HuH-7 (cell line): ENCODE measurements around the gene L3MBTL2.
"Not testable (repeated sequence)": the region's sequence is repeated elsewhere in the genome, so short reads cannot be mapped to it uniquely, and the experiment has no call there.

ENCODE experiments used
- DNase-seq: peaks from one replicate; pipeline ENCODE4 v3.0.0; 2011; ENCODE audit warnings: low spot score

Gene L3MBTL2

DNA sequence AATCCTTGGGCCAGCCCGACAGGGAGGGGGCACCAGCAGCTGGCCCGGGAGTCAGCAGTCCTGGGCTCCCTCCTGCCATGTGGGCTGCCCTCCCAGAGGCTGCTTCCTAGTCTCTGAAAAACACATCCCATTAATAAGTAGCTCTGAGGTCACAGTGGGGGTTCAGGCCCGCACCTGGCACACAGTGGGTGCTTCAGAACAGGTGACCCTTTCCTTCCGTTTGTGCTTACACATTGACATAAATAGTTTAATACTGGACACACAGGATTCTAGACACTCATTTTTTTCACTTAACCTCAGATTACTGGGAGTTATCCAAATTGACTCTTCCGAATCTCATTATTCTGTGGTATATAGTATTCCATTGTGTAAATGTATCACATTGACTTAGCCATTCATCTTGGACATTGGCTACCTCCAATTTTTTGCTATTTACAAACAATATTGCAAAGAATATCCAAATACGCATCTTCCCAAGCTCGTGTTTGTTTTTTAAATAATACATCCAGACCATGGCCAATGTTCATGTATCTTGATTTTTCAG is 36.1 kb downstream of the L3MBTL2 start:
- DNase-seq, result no peak

DNA sequence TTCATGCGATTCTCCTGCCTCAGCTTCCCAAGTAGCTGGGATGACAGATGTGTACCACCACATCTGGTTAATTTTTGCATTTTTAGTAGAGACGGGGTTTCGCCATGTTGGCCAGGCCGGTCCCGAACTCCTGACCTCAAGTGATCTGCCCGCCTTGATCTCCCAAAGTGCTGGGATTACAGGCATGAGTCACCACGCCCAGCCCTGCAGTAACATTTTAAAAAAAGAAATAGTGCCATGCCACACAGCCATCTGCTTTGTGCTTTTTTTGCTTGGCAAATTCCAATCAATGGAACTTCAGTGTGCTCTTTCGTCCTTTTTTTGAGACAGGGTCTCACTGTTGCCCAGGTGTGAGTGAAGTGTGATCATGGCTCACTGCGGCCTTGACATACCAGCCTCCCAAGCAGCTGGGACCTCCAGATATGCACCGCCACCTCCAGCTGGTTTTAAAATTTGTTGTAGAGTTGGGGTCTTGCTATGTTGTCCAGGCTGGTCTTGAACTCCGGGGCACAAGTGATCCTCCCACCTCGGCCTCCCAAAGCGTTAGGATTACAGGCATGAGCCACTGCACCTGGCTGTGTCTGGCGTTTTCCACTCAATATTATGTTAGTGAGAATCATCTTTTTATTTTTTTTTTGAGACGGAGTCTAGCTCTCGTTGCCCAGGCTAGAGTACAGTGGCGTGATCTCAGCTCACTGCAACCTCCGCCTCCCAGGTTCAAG is 37.4 kb downstream of the L3MBTL2 start:
- DNase-seq, result no peak

DNA sequence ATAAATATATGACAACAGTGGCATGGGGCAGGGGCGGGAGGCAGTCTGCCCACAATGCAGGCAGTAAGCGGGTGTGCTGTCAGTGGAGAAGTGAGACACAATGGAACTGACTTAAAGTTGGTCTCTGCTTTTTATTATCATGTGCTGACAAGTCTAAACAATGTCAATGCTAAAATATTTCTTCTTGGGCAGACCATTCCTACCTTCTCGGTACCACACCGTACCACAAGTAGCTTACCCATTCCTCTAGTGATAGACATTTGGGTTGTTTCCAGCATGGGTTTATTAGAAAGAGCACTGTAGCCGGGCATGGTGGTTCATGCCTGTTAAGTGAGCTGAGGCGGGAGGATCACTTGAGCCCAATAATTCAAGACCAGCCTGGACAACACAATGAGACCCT is 38.2 kb downstream of the L3MBTL2 start:
- DNase-seq, result no peak

DNA sequence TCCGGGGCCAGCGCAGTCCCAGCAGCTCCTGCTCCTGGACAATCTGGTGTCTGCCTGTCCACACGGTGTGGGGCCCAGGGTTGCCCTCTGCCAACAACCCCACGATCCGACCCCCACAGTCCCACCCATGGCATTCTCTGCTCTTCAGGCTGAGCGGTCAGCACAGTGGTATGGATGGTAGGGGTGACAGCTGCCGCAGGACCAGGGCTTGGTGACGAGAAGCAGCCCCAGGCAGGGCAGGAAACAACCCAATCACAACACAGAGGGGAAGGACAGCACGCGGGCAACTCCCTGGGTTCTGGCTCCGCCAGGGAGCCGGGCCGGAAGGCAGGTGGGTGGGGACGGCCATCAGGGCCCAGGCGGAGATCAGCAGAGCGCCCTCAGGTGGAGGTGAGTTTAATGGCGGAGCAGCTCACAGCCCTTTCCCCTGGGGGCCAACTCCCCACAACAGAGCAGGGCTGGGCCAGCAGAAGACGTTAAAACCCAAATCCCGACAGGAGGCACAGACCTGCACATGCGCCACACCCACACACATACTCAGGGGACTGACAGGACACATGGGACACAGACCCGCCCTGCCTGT is 40.9 kb downstream of the L3MBTL2 start:
- peak; percentile 48 for DNase-seq

DNA sequence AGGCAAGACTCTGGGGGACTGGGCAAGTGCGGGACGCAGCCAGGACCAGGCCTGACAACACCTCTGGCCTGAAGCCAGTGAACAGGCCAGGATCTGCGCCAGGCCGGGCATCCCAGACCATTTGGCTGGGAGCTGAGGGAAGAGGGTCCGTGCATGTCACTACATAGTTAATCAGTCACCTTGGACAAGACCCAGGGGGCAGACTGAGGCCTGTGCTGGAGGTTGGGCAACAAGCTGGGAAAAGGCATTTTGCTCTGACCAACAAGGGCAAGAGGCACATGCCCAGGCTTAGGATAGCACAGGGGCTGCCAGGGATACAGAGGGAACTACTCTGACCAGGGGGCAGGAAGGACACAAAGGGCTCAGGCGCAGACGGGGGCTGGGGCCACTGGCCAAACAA is 42.6 kb downstream of the L3MBTL2 start:
- no peak for DNase-seq

DNA sequence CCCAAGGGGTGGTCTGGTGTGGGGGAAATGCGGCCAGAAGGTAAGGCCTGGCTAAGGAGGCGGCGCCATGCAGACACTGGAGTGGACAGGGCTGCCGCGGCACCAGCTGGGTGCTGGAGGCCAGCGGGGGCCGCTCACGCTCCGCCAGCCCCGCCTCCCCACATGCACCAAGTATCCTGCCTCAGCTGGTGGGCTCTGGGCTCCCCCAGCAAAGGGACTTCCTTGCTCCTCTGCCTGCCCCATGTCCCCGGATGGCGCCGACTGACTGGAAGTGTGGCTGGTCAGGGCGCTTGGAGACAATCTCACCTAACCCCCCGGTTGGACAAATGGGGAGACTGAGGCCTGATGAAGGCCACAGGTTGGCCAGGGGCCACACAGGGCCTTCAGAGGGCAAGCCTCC is 43.2 kb downstream of the L3MBTL2 start:
- no peak for DNase-seq

DNA sequence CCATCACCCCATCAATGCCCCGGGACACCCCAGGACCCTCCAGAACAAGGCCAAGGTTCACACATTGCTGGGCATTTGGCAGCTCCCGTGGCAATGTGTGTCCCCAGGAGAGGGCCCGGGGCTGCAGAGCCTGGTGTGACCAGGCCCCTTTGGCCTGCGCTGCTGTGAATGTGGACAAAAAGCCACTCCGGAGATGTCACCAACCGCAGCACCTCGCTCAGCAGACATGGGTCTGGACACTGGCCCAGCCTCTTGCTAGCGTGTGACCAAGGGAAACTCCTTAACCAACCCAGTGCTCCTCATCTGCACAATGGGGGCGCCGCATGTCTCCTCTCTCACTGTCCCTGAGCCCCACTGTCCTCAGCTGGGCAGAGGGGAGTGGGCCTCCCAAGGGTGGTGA is 43.6 kb downstream of the L3MBTL2 start:
- DNase-seq, result no peak

DNA sequence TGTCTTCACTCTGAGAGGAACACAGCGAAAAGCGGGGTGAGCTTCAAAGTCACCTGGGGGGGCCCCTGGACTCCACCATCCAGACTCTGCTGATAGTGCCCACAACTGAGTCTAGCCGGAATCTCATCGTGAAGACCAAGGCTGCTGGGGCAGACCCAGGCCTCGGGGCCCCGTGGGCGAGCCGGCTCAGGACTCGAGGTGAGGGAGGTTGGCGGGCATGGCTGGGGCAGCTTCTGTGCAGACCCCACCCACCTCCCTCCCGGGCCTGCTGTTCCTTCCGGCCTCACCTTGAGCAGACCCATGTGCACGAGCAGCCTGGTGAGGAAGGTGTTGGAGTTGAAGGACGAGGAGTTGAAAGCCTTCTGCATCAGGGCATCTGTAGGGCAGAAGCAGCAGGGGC is 44.3 kb downstream of the L3MBTL2 start:
- no peak for DNase-seq

DNA sequence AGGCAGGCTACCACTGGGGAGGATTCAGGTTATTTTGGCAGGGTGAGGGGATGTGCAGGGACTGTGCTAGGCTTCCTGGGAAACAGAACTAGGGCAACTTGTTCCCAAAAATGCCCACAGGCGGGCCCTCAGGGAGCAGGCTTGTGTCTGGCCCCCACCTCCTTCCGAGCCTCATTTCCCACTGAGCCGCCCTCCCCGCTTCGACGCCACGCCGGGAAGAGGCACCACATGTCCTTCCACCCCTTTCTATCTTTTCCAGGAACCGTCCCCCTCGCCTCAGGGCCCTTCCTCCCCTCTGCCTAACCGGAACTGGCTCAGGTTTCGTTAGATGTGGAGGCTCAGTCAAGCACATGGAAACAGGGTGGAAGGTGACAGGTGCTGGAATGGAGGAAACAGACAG is 45.0 kb downstream of the L3MBTL2 start:
- no peak for DNase-seq

DNA sequence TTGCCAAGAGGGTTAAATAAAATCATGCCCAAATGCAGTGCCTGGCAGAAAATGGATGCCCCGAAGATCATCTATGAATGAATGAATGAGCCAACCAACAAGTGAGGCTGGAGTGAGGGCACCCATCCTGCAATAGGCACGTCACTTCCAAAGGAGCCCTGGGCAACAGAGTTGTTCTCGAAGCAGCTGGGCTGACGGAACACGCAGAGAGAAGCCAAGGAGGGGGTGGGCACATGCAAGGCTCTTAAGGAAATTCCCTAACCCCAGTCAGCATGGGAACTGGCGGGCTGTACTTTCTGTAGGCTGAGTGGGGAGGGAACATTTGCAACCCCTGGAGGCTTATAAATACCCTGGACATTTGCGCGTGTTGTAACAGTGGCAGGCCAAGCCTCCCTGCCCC is 47.3 kb downstream of the L3MBTL2 start:
- no peak for DNase-seq

DNA sequence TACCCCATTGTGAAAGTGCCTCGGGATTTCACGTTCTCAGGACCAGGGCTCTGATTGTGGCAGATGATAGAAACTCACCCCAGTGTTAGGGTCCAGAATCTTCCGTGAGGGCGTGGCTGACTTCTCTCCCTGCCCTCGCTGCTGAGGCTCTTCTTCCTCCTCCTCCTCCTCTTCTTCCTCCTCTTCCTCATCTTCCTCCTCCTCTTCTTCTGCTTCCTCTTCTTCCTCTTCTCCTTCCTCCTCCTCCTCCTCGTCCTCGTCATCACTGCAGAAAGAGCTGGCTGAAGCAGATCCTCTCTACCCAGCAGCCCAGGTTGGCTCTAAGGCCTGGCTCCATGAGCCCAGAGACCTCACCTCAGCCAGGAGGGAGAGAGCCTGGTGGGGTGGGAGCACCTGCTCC is 49.1 kb downstream of the L3MBTL2 start:
- no peak for DNase-seq

DNA sequence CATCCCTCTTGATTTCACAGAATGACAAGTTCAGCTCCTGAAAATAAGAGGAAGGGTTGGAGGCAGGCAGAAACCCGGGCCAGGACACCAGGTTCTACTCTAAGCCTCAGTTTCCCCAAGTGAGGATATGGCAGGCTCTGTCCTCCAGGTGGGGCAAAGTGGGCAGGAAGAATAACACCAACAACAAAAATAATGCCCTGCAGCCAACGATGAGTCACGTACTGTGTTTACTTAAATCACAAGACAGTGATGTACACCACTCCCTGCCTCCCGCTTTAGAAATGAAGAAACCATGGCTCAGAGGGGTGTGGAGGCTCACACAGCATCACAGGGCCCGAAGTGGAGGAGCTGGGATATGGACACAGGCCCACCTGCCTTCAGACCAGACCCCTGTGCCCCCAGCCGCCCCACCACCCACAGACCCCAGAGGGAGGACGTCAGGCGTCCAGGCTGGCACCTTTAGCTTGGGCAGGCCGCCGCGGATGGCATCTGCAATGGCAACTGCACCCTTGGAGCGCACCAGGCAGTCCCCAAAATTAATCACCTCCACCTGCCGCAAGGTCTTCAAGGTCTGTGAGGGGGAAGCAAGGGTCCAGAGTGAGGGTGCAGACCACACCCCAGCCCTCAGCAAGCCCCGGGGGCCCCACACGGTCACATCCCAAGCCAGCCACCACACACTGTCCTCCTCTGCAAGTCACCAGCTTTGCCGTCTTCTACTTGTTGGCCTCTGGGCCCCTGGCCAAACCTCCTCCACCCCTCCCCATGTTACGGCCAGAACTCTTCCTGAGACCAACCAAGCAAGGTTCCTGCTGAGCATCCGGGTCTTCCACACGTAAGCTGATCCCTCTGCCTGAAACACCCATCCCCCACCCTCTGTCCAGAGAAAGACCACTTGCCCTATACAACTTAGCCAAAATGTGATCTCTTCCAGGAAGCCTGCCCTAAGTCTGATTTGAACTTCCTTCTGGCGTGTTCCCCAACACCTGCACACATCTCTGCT is 51.4 kb downstream of the L3MBTL2 start:
- no peak for DNase-seq

DNA sequence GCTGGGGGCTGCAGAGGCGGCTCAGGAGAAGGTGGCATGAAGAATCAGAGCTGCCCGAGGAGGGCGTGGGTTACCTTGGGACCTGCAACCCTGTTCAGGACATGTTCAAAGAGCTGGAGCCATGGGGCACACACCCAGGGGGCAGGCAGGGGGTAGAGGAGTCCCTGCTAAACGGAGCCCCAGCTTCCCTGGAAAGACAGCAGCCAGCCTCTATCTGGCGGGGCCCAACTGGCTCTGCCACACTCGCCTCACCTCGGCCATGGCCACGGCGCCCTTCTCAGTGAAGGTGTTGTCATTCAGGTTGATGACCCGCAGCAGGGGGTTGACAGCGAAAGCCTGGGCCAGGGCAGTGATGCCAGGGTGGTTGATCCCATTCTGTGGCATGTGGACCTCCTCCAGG is 52.6 kb downstream of the L3MBTL2 start:
- no peak for DNase-seq

DNA sequence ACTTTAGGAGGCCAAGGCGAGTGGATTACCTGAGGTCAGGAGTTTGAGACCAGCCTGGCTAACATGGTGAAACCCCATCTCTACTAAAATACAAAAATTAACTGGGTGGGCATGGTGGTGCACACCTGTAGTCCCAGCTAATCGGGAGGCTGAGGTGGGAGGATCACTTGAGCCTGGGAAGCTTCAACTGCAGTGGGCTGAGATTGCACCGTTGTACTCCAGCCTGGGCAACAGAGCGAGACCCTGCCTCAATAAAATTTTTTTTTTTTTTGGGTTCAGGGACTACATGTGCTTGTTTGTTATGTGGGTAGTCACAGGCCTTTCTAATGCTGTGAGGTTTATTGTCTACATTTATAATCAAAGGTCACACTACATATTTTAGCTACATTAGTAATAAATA is 54.6 kb downstream of the L3MBTL2 start:
- not testable (repeated sequence) for DNase-seq

DNA sequence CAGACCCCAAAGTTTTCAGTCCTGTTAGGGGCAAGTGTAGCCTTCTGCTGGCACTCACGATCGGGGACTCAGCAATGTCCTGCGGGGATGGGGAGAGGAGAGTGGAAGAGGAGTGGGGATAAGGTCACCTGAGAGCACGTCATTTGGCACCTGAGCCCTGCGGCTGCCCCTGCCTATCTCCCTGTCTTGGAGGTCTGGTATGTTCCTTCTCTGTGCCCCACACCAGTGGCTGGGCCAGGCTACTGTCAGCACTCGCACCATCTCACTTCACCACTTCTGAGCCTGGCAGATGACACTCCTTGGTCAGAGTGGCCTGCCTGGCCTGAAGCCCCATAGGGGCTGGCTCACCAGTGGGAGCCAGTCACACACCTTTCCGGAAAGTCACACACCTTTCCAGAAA is 55.8 kb downstream of the L3MBTL2 start:
- no peak for DNase-seq

DNA sequence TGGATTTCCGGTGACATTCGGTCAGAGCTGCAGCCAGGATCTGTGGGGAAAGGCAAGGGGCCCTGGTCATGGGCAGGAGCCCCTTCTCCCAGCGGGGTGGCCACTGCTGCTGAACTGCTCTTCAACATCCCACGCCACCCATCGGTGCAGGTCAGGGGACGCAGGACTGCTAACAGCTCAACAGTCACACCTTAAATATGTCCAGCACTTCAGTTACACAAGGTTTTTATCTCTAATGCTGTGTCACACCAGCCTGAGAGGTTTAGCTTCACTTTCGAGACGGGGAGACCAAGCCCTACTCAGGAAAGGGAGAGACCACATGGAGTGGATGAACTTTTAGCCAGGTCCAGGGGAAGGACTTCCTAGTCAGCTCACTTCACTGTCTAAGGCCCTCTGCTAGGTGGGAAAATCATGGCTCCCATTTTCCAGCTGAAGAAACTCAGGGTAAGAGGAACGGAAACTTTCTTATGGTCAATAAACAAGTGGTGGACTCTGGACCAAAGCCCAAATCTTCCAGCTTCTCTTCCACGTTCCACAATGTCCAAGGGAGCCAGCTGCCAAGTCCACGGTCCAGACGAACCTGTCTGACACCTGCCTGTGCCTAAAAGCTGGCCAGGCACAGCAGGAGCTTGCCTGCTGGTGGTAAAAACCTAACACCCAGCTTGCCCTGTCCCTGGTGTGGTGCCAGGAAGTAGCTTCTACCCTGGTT is 56.6 kb downstream of the L3MBTL2 start:
- DNase-seq, result no peak

DNA sequence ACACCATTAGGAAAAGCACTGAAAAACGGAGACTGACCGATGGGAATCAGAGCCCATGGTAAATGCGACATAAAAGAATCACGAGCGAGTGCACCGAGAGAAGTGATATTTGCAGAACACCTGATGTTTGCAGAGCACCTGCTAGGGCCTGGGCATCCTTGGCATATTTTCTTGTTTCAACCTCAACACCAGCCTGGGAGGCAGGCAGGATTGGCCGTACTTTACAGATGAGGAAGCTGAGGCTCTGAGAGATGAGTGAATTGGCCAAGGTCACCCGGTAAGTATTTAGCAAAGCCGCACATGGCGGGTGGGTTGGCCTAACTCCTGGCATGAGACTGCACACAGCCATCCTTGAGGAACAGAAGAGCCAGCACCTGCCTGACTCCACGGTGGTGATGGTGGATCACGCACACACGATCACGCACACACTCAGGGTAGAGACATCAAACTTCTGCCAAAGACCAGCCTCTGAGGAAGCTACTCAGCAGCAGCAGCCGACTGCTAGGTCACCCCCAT is 57.2 kb downstream of the L3MBTL2 start:
- DNase-seq, result no peak

DNA sequence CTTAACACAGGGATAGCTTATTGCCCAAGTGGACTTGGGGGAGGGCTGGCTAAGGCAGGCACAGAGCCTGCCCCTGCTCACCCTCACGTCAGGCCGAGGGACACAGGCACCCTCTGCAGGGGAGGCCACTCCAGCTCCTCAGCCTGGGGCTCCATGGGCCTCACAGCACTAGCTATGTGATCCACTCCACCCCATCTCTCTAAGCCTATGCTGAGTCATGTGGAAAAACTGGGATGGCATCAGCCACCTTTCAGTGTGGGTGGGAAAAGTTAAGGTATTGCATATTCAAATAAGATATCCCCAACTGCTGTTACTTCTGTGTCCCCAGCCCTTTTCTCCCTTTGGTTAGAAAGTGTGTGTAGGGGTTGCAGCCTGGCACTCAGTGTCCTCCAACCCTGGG is 58.6 kb downstream of the L3MBTL2 start:
- DNase-seq, result no peak

DNA sequence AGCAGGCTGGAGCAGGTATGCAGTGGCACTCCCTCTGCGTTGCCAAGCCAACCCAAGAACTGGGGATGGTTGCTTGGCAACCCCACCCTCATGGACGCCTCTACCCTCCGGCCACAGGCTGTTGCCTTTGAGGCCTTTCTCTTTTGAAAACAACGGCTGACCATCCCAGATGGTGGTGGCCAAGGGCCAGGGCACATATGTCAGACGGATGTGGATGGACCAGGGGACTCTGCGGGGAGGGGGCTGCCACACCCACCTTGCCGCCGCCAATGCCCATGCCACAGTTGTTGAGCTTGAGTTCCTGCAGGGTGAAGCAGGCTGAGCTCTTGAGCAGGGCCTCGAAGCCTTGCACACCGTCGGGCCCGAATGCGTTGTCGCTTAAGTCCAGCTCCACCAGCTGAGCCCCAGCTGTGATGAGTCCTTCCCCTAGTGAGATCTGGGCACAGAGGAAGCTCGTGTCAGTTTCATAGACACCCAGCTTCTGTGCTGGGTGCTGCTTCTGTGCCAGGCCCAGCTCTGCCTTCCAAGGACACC is 59.4 kb downstream of the L3MBTL2 start:
- DNase-seq, result no peak

DNA sequence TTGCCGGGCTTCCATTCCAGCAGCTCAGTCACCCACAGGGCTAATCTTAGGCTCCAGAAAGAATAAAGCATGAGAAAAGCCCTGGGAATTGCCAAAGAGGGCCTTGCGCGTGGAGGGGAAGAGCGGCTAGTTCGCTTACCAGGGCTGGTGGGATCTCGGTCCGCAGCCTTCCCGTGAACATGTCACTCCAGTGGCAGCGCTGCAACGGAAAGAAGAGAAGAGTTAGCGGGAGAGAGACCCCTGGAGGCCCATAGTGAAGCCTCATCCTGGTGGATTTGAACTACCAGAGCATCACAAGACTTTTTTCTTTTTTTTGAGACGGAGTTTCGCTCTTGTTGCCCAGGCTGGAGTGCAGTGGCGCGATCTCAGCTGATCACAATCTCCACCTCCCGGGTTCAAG is 62.8 kb downstream of the L3MBTL2 start:
- no peak for DNase-seq

DNA sequence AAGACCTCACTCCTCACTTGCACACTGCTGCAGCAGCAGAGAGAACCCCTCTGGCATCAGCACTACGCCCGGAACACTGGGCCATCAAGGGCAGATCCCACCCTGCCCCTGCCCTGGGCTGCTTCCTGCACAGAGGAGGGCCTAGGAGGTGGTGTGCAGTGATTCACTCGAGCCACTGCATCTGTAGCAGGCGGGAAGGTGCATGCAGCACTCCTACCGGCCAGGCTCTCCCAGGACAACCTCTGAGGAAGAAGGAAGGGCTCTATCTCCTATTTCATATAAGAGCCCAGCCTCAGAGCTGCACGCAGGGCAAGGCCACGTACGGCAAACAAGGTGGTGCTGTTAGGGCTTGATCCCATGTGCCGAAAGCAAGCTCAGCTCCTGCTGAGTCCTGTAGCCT is 66.7 kb downstream of the L3MBTL2 start:
- DNase-seq, result no peak

DNA sequence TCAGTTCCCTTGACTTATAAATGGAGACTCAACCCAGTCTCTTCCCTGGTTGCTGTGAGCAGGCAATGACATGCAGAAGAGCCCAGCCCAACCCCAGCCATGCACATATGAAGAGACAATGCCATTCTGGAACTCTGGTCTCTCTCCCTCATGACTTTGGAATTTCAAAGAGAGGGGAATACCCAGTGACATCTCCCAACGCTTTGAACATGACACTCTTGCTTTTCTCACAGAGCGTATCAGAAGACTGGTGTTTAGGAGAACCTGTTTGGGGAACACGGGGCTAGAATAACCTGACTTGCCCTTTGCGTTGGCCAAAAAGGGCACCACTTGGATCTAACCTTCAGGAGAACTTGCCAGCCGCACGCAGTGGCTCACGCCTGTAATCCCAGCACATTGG is 68.0 kb downstream of the L3MBTL2 start:
- DNase-seq, result no peak
